Gastroesophageal sphincter (tissue), 4 donors: ENCODE results near the gene WDR53. TPM values are rescaled to one million over a fixed set of nuclear protein-coding genes. Genes with fewer than 3 reads are reported as not detected.
A peak's percentile ranks its signal among the peaks of the same experiment; 100 is the strongest.

Experiments
- ATAC-seq: fragments of 150-250 bp; one replicate; pipeline ENCODE4 v1.9.1; 2016; ENCODE audit warnings: mild to moderate bottlenecking, moderate library complexity
- H3K27ac ChIP-seq, 4 donors: fragments of 200-600 bp; sonication (generic) in 3 of 4; 1 replicate in 3 of 4; 2 replicates in 1 of 4; pipeline ENCODE4 v1.5.1; 2016 to 2019
- H3K27me3 ChIP-seq: fragments of 200-600 bp; sonication (generic); one replicate; pipeline ENCODE4 v1.5.1; 2019
- H3K36me3 ChIP-seq, 2 donors: fragments of 200-600 bp; sonication (generic); one replicate each; pipeline ENCODE4 v1.5.1; 2019; ENCODE audit warnings: control low read depth in 1 of 2
- H3K4me1 ChIP-seq, 3 donors: fragments of 200-600 bp; sonication (generic); 1 replicate in 2 of 3; 2 replicates in 1 of 3; pipeline ENCODE4 v1.5.1; 2016 to 2019; ENCODE audit warnings: control low read depth in 2 of 3
- H3K4me3 ChIP-seq, 2 donors: fragments of 200-600 bp; sonication (generic); one replicate each; pipeline ENCODE4 v1.5.1; 2019; ENCODE audit warnings: mild to moderate bottlenecking in 1 of 2, moderate library complexity in 1 of 2
- H3K9me3 ChIP-seq, 3 donors: fragments of 200-600 bp; sonication (generic); one replicate each; pipeline ENCODE4 v1.5.1; 2017 to 2019; ENCODE audit warnings: control low read depth in 2 of 3
- CTCF ChIP-seq, 4 experiments: fragments of 200-600 bp in 2 of 4; fragments of 450-650 bp in 2 of 4; sonication (generic) in 1 of 4; IDR thresholded peaks; one replicate each; pipeline ENCODE4 v1.5.1; 2017 to 2019; ENCODE audit warnings: antibody characterized with exemption in 4 of 4, mild to moderate bottlenecking in 2 of 4, moderate library complexity in 2 of 4
- EP300 ChIP-seq: sonication (generic); formaldehyde crosslinking; IDR thresholded peaks from one replicate; pipeline ENCODE4 v1.6.1; 2017; ENCODE audit warnings: antibody characterized with exemption, mild to moderate bottlenecking
- POLR2A ChIP-seq, 2 donors: fragments of 450-650 bp; IDR thresholded peaks; one replicate each; pipeline ENCODE4 v1.6.1; 2017; ENCODE audit warnings: antibody characterized with exemption in 2 of 2, mild to moderate bottlenecking in 2 of 2, moderate library complexity in 1 of 2
- POLR2AphosphoS5 ChIP-seq: sonication (generic); formaldehyde crosslinking; IDR thresholded peaks from one replicate; pipeline ENCODE4 v1.6.1; 2017; ENCODE audit warnings: antibody characterized with exemption
- WGBS, 2 donors: methylation state at CpG; one replicate each; pipeline ENCODE4 v1.1.5; 2018; ENCODE audit warnings: low coverage in 1 of 2; 5-methylcytosine and 5-hydroxymethylcytosine counted together
- total RNA-seq, 4 donors: library from RNA; depleted of rRNA; stranded (reverse); fragments of >200 nt; gene quantifications; one replicate each; pipeline ENCODE4 v1.1.0, GENCODE V29; 2016

WDR53 gene
- total RNA-seq, 4 donors from 2014 or later = 3.3 to 8.1 (median 6.8) TPM

- no peak overlapping the region for H3K4me3 ChIP-seq
- no peak for ATAC-seq
- TF ChIP-seq EP300 (no peak), POLR2A (IDR thresholded peaks at IDR 0.05) (no peak), CTCF (IDR thresholded peaks at IDR 0.05) (no peak), POLR2AphosphoS5 (no peak)
- no peak overlapping the region for H3K27ac ChIP-seq
- H3K9me3 ChIP-seq = no peaks in the 10 kb centered on the region
- 86 to 93% methylated on average over 6 of the region's 6 CpGs for WGBS, 2 donors
- no peaks in the 10 kb centered on the region for H3K36me3 ChIP-seq
- H3K4me1 ChIP-seq = no peaks in the 10 kb centered on the region
- H3K27me3 ChIP-seq = peaks cover 6% of the 10 kb centered on the region
Observed at GRCh38 chr3:196541684-196542445, 26.5 kb downstream of the WDR53 start.

GRCh38 chr3:196537319-196537984, 30.9 kb downstream of the WDR53 start:
- Histone ChIP-seq H3K27ac (no peak overlapping the region), H3K4me3 (no peak overlapping the region), H3K36me3 (no peaks in the 10 kb centered on the region), H3K9me3 (no peaks in the 10 kb centered on the region), H3K27me3 (peaks cover 6% of the 10 kb centered on the region), H3K4me1 (no peaks in the 10 kb centered on the region)
- TF ChIP-seq POLR2AphosphoS5 (no peak), CTCF (IDR thresholded peaks at IDR 0.05) (peak; percentile 7 to 70 (median 50)), EP300 (no peak), POLR2A (IDR thresholded peaks at IDR 0.05) (no peak)
- ATAC-seq = no peak
- 44 to 52% methylated on average over 6 to 8 of the region's 18 CpGs for WGBS, 2 donors

- Histone ChIP-seq H3K4me3 (no peak overlapping the region), H3K27me3 (peaks cover 6% of the 10 kb centered on the region), H3K27ac (no peak overlapping the region), H3K4me1 (peaks cover 0 to 10% (median 4%) of the 10 kb centered on the region in 3 donors), H3K36me3 (no peaks in the 10 kb centered on the region), H3K9me3 (no peaks in the 10 kb centered on the region)
- 33 to 39% methylated on average over 12 to 14 of the region's 14 CpGs for WGBS, 2 donors
- ATAC-seq = no peak
- TF ChIP-seq POLR2AphosphoS5 (no peak), EP300 (no peak), CTCF (IDR thresholded peaks at IDR 0.05) (no peak), POLR2A (IDR thresholded peaks at IDR 0.05) (no peak)
Observed at GRCh38 chr3:196533260-196533681, 35.1 kb downstream of the WDR53 start.

GRCh38 chr3:196531418-196531817, 36.9 kb downstream of the WDR53 start:
- H3K4me1 ChIP-seq = peaks cover 0 to 10% (median 4%) of the 10 kb centered on the region in 3 donors
- no peak for TF ChIP-seq POLR2AphosphoS5
- no peak for TF ChIP-seq POLR2A (IDR thresholded peaks at IDR 0.05)
- no peak for TF ChIP-seq CTCF (IDR thresholded peaks at IDR 0.05)
- no peak for TF ChIP-seq EP300
- no peaks in the 10 kb centered on the region for H3K27me3 ChIP-seq
- no peak overlapping the region for H3K4me3 ChIP-seq
- no peaks in the 10 kb centered on the region for H3K36me3 ChIP-seq
- ATAC-seq = no peak
- no peak overlapping the region for H3K27ac ChIP-seq
- H3K9me3 ChIP-seq = no peaks in the 10 kb centered on the region
- WGBS, 2 donors = 73 to 91% methylated on average over 3 to 4 of the region's 4 CpGs
